H1 (cell line): ENCODE results near the gene CELF5. TPM values are rescaled to one million over a fixed set of nuclear protein-coding genes. Genes with fewer than 3 reads are reported as not detected.

Source experiments
- CTCF ChIA-PET: fragments of 300-600 bp; sonication (Branson Sonifier 250); formaldehyde crosslinking; loops from one replicate; lab custom pipeline; 2021; ENCODE audit not compliant: partially characterized antibody; lab: Charles Lee
- POLR2A ChIA-PET: fragments of 300-600 bp; sonication (Branson Sonifier 250); formaldehyde crosslinking; loops from one replicate; lab custom pipeline; 2021; ENCODE audit warnings: inconsistent platforms; ENCODE audit not compliant: partially characterized antibody; lab: Charles Lee
- DNase-seq, 2 experiments: peaks; one replicate each; pipeline versions ENCODE4 v3.0.0 to v3.0.0-alpha.2; 2010 to 2022; ENCODE audit warnings: low spot score in 2 of 2, low read depth in 1 of 2, mixed read lengths in 1 of 2
- FAIRE-seq: peaks from 2 replicates; lab custom pipeline; 2011; peaks lifted over from hg19 to GRCh38; lab: Jason Lieb, UNC
- H2AFZ ChIP-seq: 2 replicates; pipeline ENCODE4 v1.8.1; 2012; ENCODE audit warnings: low read length, inconsistent platforms
- H2AK5ac ChIP-seq: 2 replicates; pipeline ENCODE4 v1.6.1; 2013; ENCODE audit warnings: low read depth, low read length
- H2BK120ac ChIP-seq: replicated peaks from 2 replicates; pipeline ENCODE3; 2013; ENCODE audit warnings: low read depth, low read length, inconsistent platforms
- H2BK12ac ChIP-seq: 2 replicates; pipeline ENCODE4 v1.6.1; 2013; ENCODE audit warnings: low read depth, low read length
- H2BK15ac ChIP-seq: 2 replicates; pipeline ENCODE4 v1.6.1; 2013; ENCODE audit warnings: low read length
- H2BK20ac ChIP-seq: 2 replicates; pipeline ENCODE4 v1.6.1; 2013; ENCODE audit warnings: low read length
- H2BK5ac ChIP-seq: 2 replicates; pipeline ENCODE4 v1.6.1; 2013; ENCODE audit warnings: low read depth, low read length
- H3K14ac ChIP-seq: 2 replicates; pipeline ENCODE4 v1.6.1; 2013; ENCODE audit warnings: inconsistent platforms; ENCODE audit not compliant: insufficient read length
- H3K18ac ChIP-seq: 2 replicates; pipeline ENCODE4 v1.6.1; 2013; ENCODE audit warnings: low read length; ENCODE audit errors: extremely low read depth
- H3K23ac ChIP-seq: 2 replicates; pipeline ENCODE4 v1.6.1; 2013; ENCODE audit warnings: inconsistent platforms; ENCODE audit not compliant: insufficient read length
- H3K23me2 ChIP-seq: 2 replicates; pipeline ENCODE4 v1.6.1; 2013; ENCODE audit warnings: low read depth, low read length
- H3K27ac ChIP-seq: 2 replicates; pipeline ENCODE4 v1.6.1; 2011; ENCODE audit warnings: low read depth, low read length, inconsistent platforms
- H3K27me3 ChIP-seq, 4 experiments: replicated peaks in 1 of 4; 1 replicate in 1 of 4; 2 replicates in 3 of 4; pipeline versions ENCODE4 v1.6.1 to v1.8.1; 2011 to 2013; ENCODE audit warnings: low read length in 3 of 4, mild to moderate bottlenecking in 3 of 4, inconsistent platforms in 2 of 4, mixed read lengths in 2 of 4, moderate library complexity in 1 of 4; ENCODE audit not compliant: control insufficient read depth in 3 of 4, insufficient read depth in 3 of 4; ENCODE audit errors: extremely low read depth in 1 of 4
- H3K36me3 ChIP-seq, 4 experiments: 2 replicates each; pipeline versions ENCODE4 v1.6.1 to v1.8.1; 2011 to 2013; ENCODE audit warnings: mild to moderate bottlenecking in 4 of 4, low read length in 3 of 4, moderate library complexity in 2 of 4, control low read depth in 1 of 4, inconsistent platforms in 1 of 4; ENCODE audit not compliant: insufficient read depth in 4 of 4, control insufficient read depth in 2 of 4
- H3K4ac ChIP-seq: replicated peaks from 2 replicates; pipeline ENCODE3; 2013; ENCODE audit warnings: low read length, low read depth, mixed read lengths, inconsistent platforms; ENCODE audit not compliant: insufficient read length
- H3K4me1 ChIP-seq, 4 experiments: replicated peaks in 1 of 4; 1 replicate in 1 of 4; 2 replicates in 3 of 4; pipeline versions ENCODE4 v1.6.1 to v1.8.1; 2011 to 2013; ENCODE audit warnings: low read length in 3 of 4, inconsistent platforms in 2 of 4, mixed read lengths in 1 of 4; ENCODE audit not compliant: insufficient read depth in 4 of 4, control insufficient read depth in 3 of 4
- H3K4me2 ChIP-seq, 2 experiments: 2 replicates each; pipeline versions ENCODE4 v1.6.1 to v1.8.1; 2011 to 2013; ENCODE audit warnings: low read depth in 2 of 2, low read length in 2 of 2, control low read depth in 1 of 2, inconsistent platforms in 1 of 2, mild to moderate bottlenecking in 1 of 2; ENCODE audit not compliant: insufficient read depth in 1 of 2
- H3K4me3 ChIP-seq, 4 experiments: fragments of 200-600, 300-600 bp in 1 of 4; sonication (generic), shearing (Covaris generic), sonication (Bioruptor Twin) in 1 of 4; 2 replicates each; pipeline versions ENCODE4 v1.5.1 to v1.8.1; 2011 to 2016; ENCODE audit warnings: low read length in 4 of 4, low read depth in 3 of 4, control low read depth in 2 of 4, inconsistent platforms in 2 of 4, mild to moderate bottlenecking in 2 of 4, mixed read lengths in 1 of 4, moderate library complexity in 1 of 4; ENCODE audit not compliant: insufficient read depth in 2 of 4; ENCODE audit errors: extremely low read depth in 1 of 4
- H3K56ac ChIP-seq: replicated peaks from 2 replicates; pipeline ENCODE3; 2013; ENCODE audit warnings: low read depth, mild to moderate bottlenecking, mixed read lengths, low read length, inconsistent platforms; ENCODE audit not compliant: insufficient read length
- H3K79me1 ChIP-seq: 2 replicates; pipeline ENCODE4 v1.6.1; 2013; ENCODE audit warnings: low read depth, low read length, control low read depth
- H3K79me2 ChIP-seq, 2 experiments: 2 replicates each; pipeline versions ENCODE4 v1.6.1 to v1.8.1; 2012 to 2013; ENCODE audit warnings: low read length in 2 of 2, mild to moderate bottlenecking in 2 of 2, inconsistent platforms in 1 of 2; ENCODE audit not compliant: insufficient read depth in 2 of 2, control insufficient read depth in 1 of 2
- H3K9ac ChIP-seq, 4 experiments: replicated peaks in 1 of 4; 1 replicate in 1 of 4; 2 replicates in 3 of 4; pipeline versions ENCODE4 v1.6.1 to v1.8.1; 2011 to 2013; ENCODE audit warnings: low read depth in 3 of 4, low read length in 3 of 4, control low read depth in 2 of 4, mild to moderate bottlenecking in 2 of 4, moderate library complexity in 2 of 4, inconsistent platforms in 1 of 4; ENCODE audit errors: extremely low read depth in 1 of 4
- H3K9me3 ChIP-seq, 2 experiments: 2 replicates each; pipeline versions ENCODE4 v1.6.1 to v1.8.1; 2012 to 2013; ENCODE audit warnings: mild to moderate bottlenecking in 2 of 2, moderate library complexity in 2 of 2, control low read depth in 1 of 2, inconsistent platforms in 1 of 2, low read depth in 1 of 2, low read length in 1 of 2, mixed read lengths in 1 of 2; ENCODE audit not compliant: insufficient read depth in 2 of 2
- H4K20me1 ChIP-seq, 2 experiments: replicated peaks in 1 of 2; 2 replicates each; pipeline versions ENCODE3 to v1.8.1; 2011 to 2013; ENCODE audit warnings: inconsistent platforms in 2 of 2, low read length in 2 of 2, mild to moderate bottlenecking in 1 of 2; ENCODE audit not compliant: insufficient read depth in 2 of 2, control insufficient read depth in 1 of 2
- H4K5ac ChIP-seq: 2 replicates; pipeline ENCODE4 v1.6.1; 2013; ENCODE audit warnings: low read length, low read depth, mixed read lengths, inconsistent platforms; ENCODE audit not compliant: insufficient read length
- H4K8ac ChIP-seq: 2 replicates; pipeline ENCODE4 v1.8.0; 2013; ENCODE audit warnings: mild to moderate bottlenecking, moderate library complexity, low read length, inconsistent platforms; ENCODE audit not compliant: insufficient read depth; ENCODE audit errors: extremely low read depth
- H4K91ac ChIP-seq: replicated peaks from 2 replicates; pipeline ENCODE3; 2013; ENCODE audit warnings: low read length, mixed read lengths, inconsistent platforms; ENCODE audit not compliant: insufficient read length
- CTCF ChIP-seq, 3 experiments: IDR thresholded peaks; 1 replicate in 2 of 3; 2 replicates in 1 of 3; pipeline versions ENCODE4 v1.5.1 to v1.6.1; 2011; ENCODE audit warnings: low read length in 3 of 3, mild to moderate bottlenecking in 3 of 3, inconsistent platforms in 2 of 3, low read depth in 1 of 3, moderate library complexity in 1 of 3; ENCODE audit not compliant: insufficient read depth in 1 of 3; ENCODE audit errors: control extremely low read depth in 1 of 3
- HDAC2 ChIP-seq, 2 experiments: fragments of 300-600 bp in 1 of 2; sonication (generic) in 1 of 2; IDR thresholded peaks; 2 replicates each; pipeline ENCODE4 v1.6.1; 2011 to 2012; ENCODE audit warnings: low read depth in 2 of 2, low read length in 2 of 2, mild to moderate bottlenecking in 2 of 2, moderate library complexity in 2 of 2, borderline replicate concordance in 1 of 2, inconsistent platforms in 1 of 2
- KDM1A ChIP-seq: fragments of 200-600, 300-600 bp; sonication (generic); IDR thresholded peaks from 2 replicates; pipeline ENCODE4 v1.7.1; 2016; ENCODE audit warnings: mild to moderate bottlenecking, low read length, borderline replicate concordance
- POLR2AphosphoS5 ChIP-seq: IDR thresholded peaks from 2 replicates; pipeline ENCODE4 v1.6.1; 2011; ENCODE audit warnings: low read depth, low read length
- RAD21 ChIP-seq, 2 experiments: IDR thresholded peaks in 1 of 2; conservative IDR thresholded peaks in 1 of 2; 2 replicates each; pipeline ENCODE4 v1.6.1; 2011; ENCODE audit warnings: low read depth in 2 of 2, low read length in 2 of 2, improper control_type of control experiment in 1 of 2, inconsistent platforms in 1 of 2, mild to moderate bottlenecking in 1 of 2, moderate library complexity in 1 of 2
- TAF1 ChIP-seq: IDR thresholded peaks from 2 replicates; pipeline ENCODE4 v1.6.1; 2011; ENCODE audit warnings: mild to moderate bottlenecking, low read depth, low read length
- WGBS, 2 experiments: shearing (Covaris generic) in 1 of 2; methylation state at CpG; one replicate each; pipeline versions ENCODE4 v1.1.6 to v1.1.7; 2013 to 2015; ENCODE audit warnings: low lambda C conversion rate in 2 of 2, mixed read lengths in 2 of 2, inconsistent platforms in 1 of 2, low coverage in 1 of 2, missing lambda C conversion rate in 1 of 2; ENCODE audit not compliant: insufficient replicate concordance in 2 of 2, insufficient coverage in 1 of 2, insufficient read length in 1 of 2; ENCODE audit errors: extremely low coverage in 1 of 2, missing lambda C conversion rate in 1 of 2; 5-methylcytosine and 5-hydroxymethylcytosine counted together
- polyA plus RNA-seq, 7 experiments: library from polyadenylated mRNA; depleted of rRNA in 3 of 7; stranded (reverse) in 5 of 7; unstranded in 2 of 7; fragments of >200 nt in 5 of 7; fragments of 200-250 nt in 2 of 7; gene quantifications; 1 replicate in 5 of 7; 2 replicates in 1 of 7; 4 replicates in 1 of 7; pipeline versions ENCODE4 v1.2.1 to v1.2.3, GENCODE V29; 2011 to 2013; ENCODE audit warnings: missing spikeins in 2 of 7, mixed read lengths in 2 of 7
- total RNA-seq: library from RNA; stranded (reverse); fragmentation: NEBNext Ultra II Directional; extraction: Animal tissue kit (Norgen Biotek cat#: 25700); gene quantifications from 2 replicates; pipeline ENCODE4 v1.2.1, GENCODE V29; 2021

The CELF5 gene
- total and polyA plus RNA-seq, 2 of the 8 experiments (the other 6 are each of a cell fraction or from before 2014, with no cell fraction given) = 9.8 to 15.0 TPM

DNA sequence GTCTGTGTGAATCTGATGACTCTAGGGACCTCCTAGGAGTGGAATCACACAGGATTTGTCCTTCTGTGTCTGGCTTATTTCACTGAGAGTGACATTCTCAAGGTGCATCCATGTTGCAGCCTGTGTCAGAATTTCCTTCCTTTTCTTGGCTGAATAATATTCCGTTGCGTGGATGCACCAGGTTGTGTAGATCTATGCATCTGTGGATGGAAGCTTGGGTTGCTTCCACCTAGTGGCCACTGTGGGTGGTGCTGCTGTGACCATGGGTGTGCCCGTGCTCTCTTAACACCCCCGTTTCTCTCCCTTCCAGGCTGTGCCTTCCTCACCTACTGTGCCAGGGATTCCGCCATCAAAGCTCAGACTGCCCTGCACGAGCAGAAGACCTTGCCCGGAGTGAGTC is 26.2 kb downstream of the CELF5 start:
- H3K56ac ChIP-seq = no peak overlapping the region
- H2BK20ac ChIP-seq = no peak overlapping the region
- no peaks in the 10 kb centered on the region for H3K79me1 ChIP-seq
- no peak overlapping the region for H2BK5ac ChIP-seq
- TF ChIP-seq RAD21 (IDR thresholded peaks at IDR 0.05 in 1 of 2, conservative IDR thresholded peaks at IDR 0.05 in 1 of 2; ENCODE audit: low read depth in 2 of 2, low read length in 2 of 2) (peak; percentile 20 to 43; a peak in 3 of 4 replicates), POLR2AphosphoS5 (no peak), HDAC2 (IDR thresholded peaks at IDR 0.05; ENCODE audit: borderline replicate concordance in 1 of 2, low read depth in 2 of 2, low read length in 2 of 2) (peak in 1 of 2 experiments; percentile 64; a peak in 1 of 4 replicates), CTCF (IDR thresholded peaks at IDR 0.05; ENCODE audit: control extremely low read depth in 1 of 3, insufficient read depth in 1 of 3, low read depth in 1 of 3, low read length in 3 of 3) (peak; percentile 45 to 87 (median 82)), KDM1A (0 out of 2 replicates have a peak, but pooled peaks have one; percentile 47), TAF1 (no peak)
- H3K4me1 ChIP-seq = peaks cover 0 to 3% (median 0%) of the 10 kb centered on the region in 4 experiments; a peak in 1 of 7 replicates
- no peak overlapping the region for H3K14ac ChIP-seq
- peaks cover 9% of the 10 kb centered on the region; the same call in 1 of the 2 replicates for H3K23me2 ChIP-seq
- H2BK12ac ChIP-seq = no peak overlapping the region
- no peak overlapping the region for H3K18ac ChIP-seq
- ChIA-PET POLR2A (interaction anchor here (0.8 to 1.8 kb wide), 2 partner anchors 9 to 23 kb away, joined by 4 read pairs; no protein-coding TSS in a partner anchor), CTCF (interaction anchor here (0.7 to 2.3 kb wide), 10 partner anchors 9 to 295 kb away, joined by 3 to 9 read pairs (median 3); no protein-coding TSS in a partner anchor)
- no peak overlapping the region for H3K23ac ChIP-seq
- 83% methylated on average over 7 of the region's 7 CpGs; no CpG with 5 or more reads in 1 of the 2 experiments for WGBS, 2 experiments
- no peak overlapping the region for H2BK120ac ChIP-seq
- H4K91ac ChIP-seq = no peak overlapping the region
- H3K4me3 ChIP-seq = no peak overlapping the region
- H3K27ac ChIP-seq = no peak overlapping the region
- no peak overlapping the region for H3K4ac ChIP-seq
- H3K27me3 ChIP-seq = no peaks in the 10 kb centered on the region; a peak in 1 of 7 replicates
- H4K20me1 ChIP-seq = peaks cover 4 to 9% of the 10 kb centered on the region in 2 experiments
- H3K4me2 ChIP-seq = no peak overlapping the region
- DNase-seq = peak in 1 of 2 experiments; percentile 64
- FAIRE-seq = peak; percentile 52
- H2AFZ ChIP-seq = no peak overlapping the region
- H3K79me2 ChIP-seq = no peaks in the 10 kb centered on the region
- no peak overlapping the region for H3K9ac ChIP-seq
- peaks cover 0 to 2% (median 0%) of the 10 kb centered on the region in 4 experiments; a peak in 2 of 8 replicates for H3K36me3 ChIP-seq
- no peak overlapping the region for H4K8ac ChIP-seq
- H2AK5ac ChIP-seq = no peak overlapping the region
- H3K9me3 ChIP-seq = peaks cover 3 to 8% of the 10 kb centered on the region in 2 experiments; a peak in 2 of 4 replicates
- no peak overlapping the region for H4K5ac ChIP-seq
- no peak overlapping the region for H2BK15ac ChIP-seq
